IMR-90 (cell line): Measurements from ENCODE around the gene AMPD2. TPM values are rescaled to one million over a fixed set of nuclear protein-coding genes. Genes with fewer than 3 reads are reported as not detected.
A peak's percentile ranks its signal among the peaks of the same experiment; 100 is the strongest.

Experiments used
- POLR2A ChIP-seq: IDR thresholded peaks from 2 replicates; pipeline ENCODE4 v1.6.1; 2012; ENCODE audit warnings: mild to moderate bottlenecking, low read depth, low read length
- RAD21 ChIP-seq: IDR thresholded peaks from 2 replicates; pipeline ENCODE4 v1.6.1; 2012; ENCODE audit warnings: low read length, improper control_type of control experiment
- polyA plus RNA-seq, 3 experiments: library from polyadenylated mRNA; depleted of rRNA; stranded (reverse); fragments of >200 nt; gene quantifications; 2 replicates each; pipeline ENCODE4 v1.2.3, GENCODE V29; 2012; ENCODE audit warnings: low replicate concordance in 1 of 3
- total RNA-seq: library from RNA; depleted of rRNA; stranded (reverse); fragments of >200 nt; gene quantifications from 2 replicates; pipeline ENCODE4 v1.2.3, GENCODE V29; 2012
- TF ChIP-seq, protein P1 (sequence below): fragments of 150-350 bp; IDR thresholded peaks from 2 replicates; pipeline ENCODE4 v1.6.1; 2017; ENCODE audit warnings: mild to moderate bottlenecking, antibody characterized with exemption, low read length, low read depth

Gene AMPD2
- total and polyA plus RNA-seq, 2 of the 4 experiments (the other 2 are of a cell fraction) = 61.5 to 103 TPM

DNA sequence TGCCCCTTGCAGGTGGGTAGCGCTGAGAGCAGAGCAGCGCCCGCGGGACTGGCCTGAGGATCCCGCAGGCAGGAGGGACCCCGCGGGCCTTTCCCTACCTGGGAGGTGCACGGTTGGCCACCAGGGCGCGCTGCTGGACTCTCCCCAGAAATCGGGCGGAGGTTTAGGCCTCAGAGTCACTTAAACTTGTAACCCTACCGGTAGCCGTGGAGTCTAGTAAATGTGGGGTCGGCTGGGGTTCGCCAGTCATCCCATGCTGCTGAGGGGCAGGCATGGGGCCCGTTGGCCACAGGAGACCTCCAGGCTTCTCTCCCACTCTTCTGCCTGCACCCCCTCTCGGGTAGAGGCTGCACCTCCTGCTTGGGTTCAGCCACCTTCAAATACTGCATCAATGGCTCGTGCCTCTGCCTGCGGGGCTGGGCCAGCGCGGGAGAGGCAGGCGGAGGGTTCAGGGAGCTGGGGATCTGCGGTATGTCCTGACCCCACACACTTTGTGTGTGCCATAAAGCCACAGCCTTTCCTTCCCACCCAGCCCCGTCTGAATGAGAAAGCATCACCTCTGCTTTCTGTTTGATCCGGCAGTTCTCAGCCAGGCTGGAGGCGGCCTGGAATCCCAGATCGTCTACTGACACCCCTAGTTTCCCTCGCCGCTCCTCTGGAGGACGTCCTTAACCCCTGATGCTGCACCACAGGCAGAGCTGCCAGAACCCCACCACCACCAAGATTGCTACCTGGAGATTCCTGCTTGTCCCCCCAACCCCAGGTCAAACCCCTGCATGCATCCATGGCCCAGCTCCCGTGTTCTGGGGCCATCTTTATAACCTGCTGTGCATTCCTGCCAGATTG, 24.0 kb downstream of the AMPD2 start (continued):
- TF ChIP-seq, protein P1, sequence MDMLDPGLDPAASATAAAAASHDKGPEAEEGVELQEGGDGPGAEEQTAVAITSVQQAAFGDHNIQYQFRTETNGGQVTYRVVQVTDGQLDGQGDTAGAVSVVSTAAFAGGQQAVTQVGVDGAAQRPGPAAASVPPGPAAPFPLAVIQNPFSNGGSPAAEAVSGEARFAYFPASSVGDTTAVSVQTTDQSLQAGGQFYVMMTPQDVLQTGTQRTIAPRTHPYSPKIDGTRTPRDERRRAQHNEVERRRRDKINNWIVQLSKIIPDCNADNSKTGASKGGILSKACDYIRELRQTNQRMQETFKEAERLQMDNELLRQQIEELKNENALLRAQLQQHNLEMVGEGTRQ = no peak
- TF ChIP-seq RAD21 (peak; percentile 87), POLR2A (0 out of 2 replicates have a peak, but pooled peaks have one; percentile 20)
